Kidney epithelial cell (primary cell): ENCODE results near the gene VWA7. TPM values are rescaled to one million over a fixed set of nuclear protein-coding genes. Genes with fewer than 3 reads are reported as not detected.

Experiments
- DNase-seq: peaks from one replicate; pipeline ENCODE4 v3.0.0-alpha.2; 2010; ENCODE audit warnings: low read depth
- H3K27me3 ChIP-seq: 2 replicates; pipeline ENCODE4 v1.6.0; 2011; ENCODE audit warnings: low read length; ENCODE audit not compliant: control insufficient read depth, insufficient read depth
- H3K36me3 ChIP-seq: 2 replicates; pipeline ENCODE4 v1.5.1; 2011; ENCODE audit warnings: low read length; ENCODE audit not compliant: control insufficient read depth, insufficient read depth
- H3K4me3 ChIP-seq: 2 replicates; pipeline ENCODE4 v1.5.1; 2011; ENCODE audit warnings: low read depth, mild to moderate bottlenecking, control low read depth, low read length
- total RNA-seq: library from RNA; depleted of rRNA; stranded (reverse); fragments of >200 nt; gene quantifications from 2 replicates; pipeline ENCODE4 v1.2.3, GENCODE V29; 2015
- TF ChIP-seq, protein P1 (sequence below): IDR thresholded peaks from 2 replicates; pipeline ENCODE4 v1.5.1; 2011; ENCODE audit warnings: mild to moderate bottlenecking, moderate library complexity, low read length, control low read depth, inconsistent platforms; ENCODE audit not compliant: insufficient read depth, poor library complexity, severe bottlenecking

VWA7 gene
- total RNA-seq, 1 donor from 2014 or later, result 3.1 TPM

DNA sequence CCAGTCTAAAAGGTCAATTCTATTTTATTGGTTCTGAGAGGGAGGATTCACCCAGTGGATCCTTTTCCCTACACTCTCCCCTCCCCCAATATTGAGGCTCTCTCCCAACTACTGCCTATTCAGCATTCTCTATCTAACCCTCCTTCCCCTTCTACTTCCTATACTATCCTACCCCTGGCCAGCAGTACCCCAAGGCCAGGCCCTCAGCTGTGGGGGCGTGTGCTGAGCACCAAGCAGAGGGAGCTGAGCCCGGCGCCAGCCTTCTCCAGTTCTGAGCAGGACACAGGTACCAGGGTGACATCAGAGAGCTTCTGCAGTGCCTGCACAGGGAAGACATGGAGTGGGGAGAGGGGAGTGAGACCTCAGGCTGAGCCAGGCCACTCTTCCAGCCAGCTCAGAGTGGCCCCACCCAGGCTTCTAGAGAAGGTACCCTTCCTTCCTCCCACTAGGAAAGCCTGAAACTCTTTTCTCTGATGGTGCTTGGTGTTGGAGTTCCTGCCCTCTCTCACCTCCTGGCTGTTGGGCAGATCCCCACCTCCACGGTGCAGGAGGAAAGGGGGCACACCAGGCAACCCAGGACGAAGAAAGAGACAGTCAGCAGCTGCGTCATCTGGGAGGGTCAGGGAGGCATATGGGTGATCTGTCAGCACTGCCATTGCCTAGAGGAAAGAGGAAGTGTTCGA lies 50.0 kb downstream of the VWA7 start:
- no peak overlapping the region for H3K4me3 ChIP-seq
- H3K27me3 ChIP-seq, result no peaks in the 10 kb centered on the region
- no peak for DNase-seq
- TF ChIP-seq, protein P1, sequence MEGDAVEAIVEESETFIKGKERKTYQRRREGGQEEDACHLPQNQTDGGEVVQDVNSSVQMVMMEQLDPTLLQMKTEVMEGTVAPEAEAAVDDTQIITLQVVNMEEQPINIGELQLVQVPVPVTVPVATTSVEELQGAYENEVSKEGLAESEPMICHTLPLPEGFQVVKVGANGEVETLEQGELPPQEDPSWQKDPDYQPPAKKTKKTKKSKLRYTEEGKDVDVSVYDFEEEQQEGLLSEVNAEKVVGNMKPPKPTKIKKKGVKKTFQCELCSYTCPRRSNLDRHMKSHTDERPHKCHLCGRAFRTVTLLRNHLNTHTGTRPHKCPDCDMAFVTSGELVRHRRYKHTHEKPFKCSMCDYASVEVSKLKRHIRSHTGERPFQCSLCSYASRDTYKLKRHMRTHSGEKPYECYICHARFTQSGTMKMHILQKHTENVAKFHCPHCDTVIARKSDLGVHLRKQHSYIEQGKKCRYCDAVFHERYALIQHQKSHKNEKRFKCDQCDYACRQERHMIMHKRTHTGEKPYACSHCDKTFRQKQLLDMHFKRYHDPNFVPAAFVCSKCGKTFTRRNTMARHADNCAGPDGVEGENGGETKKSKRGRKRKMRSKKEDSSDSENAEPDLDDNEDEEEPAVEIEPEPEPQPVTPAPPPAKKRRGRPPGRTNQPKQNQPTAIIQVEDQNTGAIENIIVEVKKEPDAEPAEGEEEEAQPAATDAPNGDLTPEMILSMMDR, result no peak
- peaks cover 1% of the 10 kb centered on the region for H3K36me3 ChIP-seq

DNA sequence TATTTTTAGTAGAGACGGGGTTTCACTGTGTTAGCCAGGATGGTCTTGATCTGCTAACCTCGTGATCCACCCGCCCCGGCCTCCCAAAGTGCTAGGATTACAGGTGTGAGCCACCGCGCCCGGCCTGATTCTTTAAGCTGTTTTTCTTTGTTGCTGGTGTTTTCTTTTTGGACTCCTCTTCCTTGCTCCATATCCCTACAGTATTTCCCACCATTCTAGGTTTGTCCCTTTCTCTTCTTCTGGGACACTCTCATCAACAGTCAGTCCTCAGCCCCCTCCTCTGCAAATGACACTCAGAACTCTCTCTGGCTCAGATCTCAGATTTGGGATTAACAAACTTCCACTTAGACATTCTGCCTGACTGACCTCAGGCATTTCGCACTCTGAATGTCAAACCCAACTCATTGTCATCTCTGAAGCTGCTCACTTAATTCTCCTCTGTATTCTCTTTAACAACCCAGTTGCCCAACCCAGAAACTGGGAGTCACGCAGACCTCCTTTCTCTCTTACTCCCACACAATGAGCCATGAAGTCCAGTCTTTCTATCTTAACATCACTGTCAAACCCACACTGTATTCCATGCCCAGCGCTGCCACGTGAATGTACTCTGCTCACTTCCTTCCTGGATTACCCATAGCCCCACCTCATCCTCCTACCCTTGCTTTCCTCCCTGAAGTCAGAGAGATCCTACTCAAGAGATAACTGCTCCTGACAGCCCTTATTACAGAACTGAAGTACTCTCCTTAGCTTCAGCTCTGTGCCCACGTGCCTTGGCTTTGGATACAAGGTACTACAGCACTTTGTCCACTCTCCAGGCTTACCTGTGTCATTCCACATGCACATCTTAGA lies 51.4 kb downstream of the VWA7 start:
- no peak for DNase-seq
- no peak overlapping the region for H3K4me3 ChIP-seq
- TF ChIP-seq, protein P1, result no peak
- H3K27me3 ChIP-seq, result no peaks in the 10 kb centered on the region
- H3K36me3 ChIP-seq, result no peaks in the 10 kb centered on the region

- TF ChIP-seq, protein P1, result no peak
- H3K36me3 ChIP-seq, result no peaks in the 10 kb centered on the region
- no peak overlapping the region for H3K4me3 ChIP-seq
- H3K27me3 ChIP-seq, result no peaks in the 10 kb centered on the region
- no peak for DNase-seq
Measured at GRCh38 chr6:31723980-31724691, 53.0 kb downstream of the VWA7 start.

DNA sequence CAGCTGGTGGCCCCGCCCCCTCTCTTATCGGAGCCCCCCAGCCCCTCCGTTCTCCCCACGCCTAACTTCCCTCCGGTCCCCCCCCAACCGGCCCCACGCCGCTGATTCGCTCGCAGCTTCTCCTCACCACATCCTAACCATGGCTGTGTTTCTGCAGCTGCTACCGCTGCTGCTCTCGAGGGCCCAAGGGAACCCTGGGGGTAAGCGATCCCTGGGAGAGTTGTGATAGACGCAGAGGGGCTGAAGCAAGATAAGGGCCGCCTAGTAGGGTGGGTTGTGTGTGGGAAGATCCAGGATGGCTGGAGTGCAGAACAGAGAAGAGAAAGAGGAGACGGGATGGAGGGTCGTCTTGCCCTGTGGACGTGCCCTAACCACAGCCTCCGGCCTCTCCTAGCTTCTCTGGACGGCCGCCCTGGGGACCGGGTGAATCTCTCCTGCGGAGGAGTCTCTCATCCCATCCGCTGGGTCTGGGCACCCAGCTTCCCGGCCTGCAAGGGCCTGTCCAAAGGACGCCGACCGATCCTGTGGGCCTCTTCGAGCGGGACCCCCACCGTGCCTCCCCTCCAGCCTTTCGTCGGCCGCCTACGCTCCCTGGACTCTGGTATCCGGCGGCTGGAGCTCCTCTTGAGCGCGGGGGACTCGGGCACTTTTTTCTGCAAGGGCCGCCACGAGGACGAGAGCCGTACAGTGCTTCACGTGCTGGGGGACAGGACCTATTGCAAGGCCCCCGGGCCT lies 53.7 kb downstream of the VWA7 start, which contains the start of gene MPIG6B:
TSS of gene MPIG6B (plus strand) at position 129 of the 735 bp plus-strand sequence. CDS start at position 140, 11 bp downstream.
- H3K4me3 ChIP-seq, result no peak within 1 kb of the TSS
- H3K36me3 ChIP-seq, result no peaks in the 10 kb centered on the region
- TF ChIP-seq, protein P1, result no peak
- DNase-seq, result no peak
- H3K27me3 ChIP-seq, result no peaks in the 10 kb centered on the region

DNA sequence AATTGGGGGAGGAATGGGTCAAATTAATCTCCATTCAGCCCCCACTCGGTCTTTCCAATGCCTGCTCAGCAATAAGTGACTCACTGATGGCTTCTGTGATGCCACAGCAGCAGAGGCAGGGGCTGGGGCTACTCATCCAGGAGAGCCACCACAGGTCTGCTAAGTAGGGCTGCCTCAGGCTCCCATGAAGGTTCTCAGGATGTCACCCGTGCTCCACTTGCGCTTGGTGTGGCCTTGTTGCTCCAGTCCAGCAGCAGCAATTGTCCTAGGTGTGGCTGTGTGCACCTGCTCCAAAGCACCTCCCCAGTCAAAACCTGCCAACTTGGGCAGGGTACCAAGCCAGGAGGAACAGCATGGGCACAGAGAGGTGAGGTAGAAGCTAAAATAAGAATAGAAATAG lies 55.0 kb downstream of the VWA7 start:
- DNase-seq, result no peak
- no peaks in the 10 kb centered on the region for H3K36me3 ChIP-seq

More for the DNA sequence above, 55.0 kb downstream of the VWA7 start:
- TF ChIP-seq, protein P1, result no peak
- H3K4me3 ChIP-seq, result no peak overlapping the region
- no peaks in the 10 kb centered on the region for H3K27me3 ChIP-seq
